ENCODE measurements around the gene MYT1. TPM values are rescaled to one million over a fixed set of nuclear protein-coding genes. Genes with fewer than 3 reads are reported as not detected.

The MYT1 gene
- total RNA-seq, 4 donors from 2014 or later = 0.16 to 0.55 TPM; not detected in 2

GRCh38 chr20:64225171-64225595, 60.9 kb downstream of the MYT1 start:
- 82% methylated on average over 14 of the region's 14 CpGs; no CpG with 5 or more reads in 1 of the 2 donors for WGBS, 2 donors (ENCODE audit: low coverage in 1 of 2)
- H3K9me3 ChIP-seq = no peaks in the 10 kb centered on the region
- H3K27me3 ChIP-seq = no peaks in the 10 kb centered on the region
- H3K27ac ChIP-seq = no peak overlapping the region
- TF ChIP-seq EP300 (IDR thresholded peaks at IDR 0.05; ENCODE audit: low read depth) (no peak), POLR2AphosphoS5 (IDR thresholded peaks at IDR 0.05) (no peak), CTCF (IDR thresholded peaks at IDR 0.05) (no peak), POLR2A (IDR thresholded peaks at IDR 0.05) (no peak)
- no peak for DNase-seq
- no peak overlapping the region for H3K4me3 ChIP-seq
- in situ Hi-C loops (cut with MboI; ENCODE audit: low pct_ligation_motif_present in 1 of 4, low pct_unique_long_range_greater_than_20kb in 1 of 4, low sequenced_read_pairs in 3 of 4) = no loop called here
- intact Hi-C loops (cut with DNase I; ENCODE audit: low total_unique reads) = no loop called here
- peaks cover 0 to 14% (median 7%) of the 10 kb centered on the region in 4 donors for H3K4me1 ChIP-seq
- no peaks in the 10 kb centered on the region for H3K36me3 ChIP-seq

- Histone ChIP-seq H3K9me3 (no peaks in the 10 kb centered on the region), H3K36me3 (no peaks in the 10 kb centered on the region), H3K27me3 (no peaks in the 10 kb centered on the region), H3K4me3 (no peak overlapping the region), H3K27ac (no peak overlapping the region), H3K4me1 (peaks cover 0 to 14% (median 7%) of the 10 kb centered on the region in 4 donors)
- in situ Hi-C loops (cut with MboI; ENCODE audit: low pct_ligation_motif_present in 1 of 4, low pct_unique_long_range_greater_than_20kb in 1 of 4, low sequenced_read_pairs in 3 of 4) (no loop called here), intact Hi-C loops (cut with DNase I; ENCODE audit: low total_unique reads) (no loop called here)
- no peak for DNase-seq
- no peak for TF ChIP-seq EP300 (IDR thresholded peaks at IDR 0.05; ENCODE audit: low read depth)
- TF ChIP-seq POLR2A (IDR thresholded peaks at IDR 0.05) = no peak
- TF ChIP-seq CTCF (IDR thresholded peaks at IDR 0.05) = no peak
- no peak for TF ChIP-seq POLR2AphosphoS5 (IDR thresholded peaks at IDR 0.05)
- 88% methylated on average over 14 of the region's 14 CpGs; no CpG with 5 or more reads in 1 of the 2 donors for WGBS, 2 donors (ENCODE audit: low coverage in 1 of 2)
Measured at GRCh38 chr20:64225828-64226598, 61.8 kb downstream of the MYT1 start.

GRCh38 chr20:64226686-64227580, 62.7 kb downstream of the MYT1 start:
- in situ Hi-C loops (cut with MboI; ENCODE audit: low pct_ligation_motif_present in 1 of 4, low pct_unique_long_range_greater_than_20kb in 1 of 4, low sequenced_read_pairs in 3 of 4) = no loop called here
- 81% methylated on average over 20 of the region's 25 CpGs; no CpG with 5 or more reads in 1 of the 2 donors for WGBS, 2 donors (ENCODE audit: low coverage in 1 of 2)
- H3K27ac ChIP-seq = no peak overlapping the region

GRCh38 chr20:64228086-64228653, 63.9 kb downstream of the MYT1 start:
- no peak for DNase-seq
- no peak for TF ChIP-seq POLR2AphosphoS5 (IDR thresholded peaks at IDR 0.05)
- TF ChIP-seq CTCF (IDR thresholded peaks at IDR 0.05) = no peak
- TF ChIP-seq EP300 (IDR thresholded peaks at IDR 0.05; ENCODE audit: low read depth) = no peak
- TF ChIP-seq POLR2A (IDR thresholded peaks at IDR 0.05) = no peak
- in situ Hi-C loops (cut with MboI; ENCODE audit: low pct_ligation_motif_present in 1 of 4, low pct_unique_long_range_greater_than_20kb in 1 of 4, low sequenced_read_pairs in 3 of 4) (no loop called here), intact Hi-C loops (cut with DNase I; ENCODE audit: low total_unique reads) (no loop called here)
- Histone ChIP-seq H3K27me3 (no peaks in the 10 kb centered on the region), H3K4me3 (no peak overlapping the region), H3K4me1 (peaks cover 0 to 14% (median 7%) of the 10 kb centered on the region in 4 donors), H3K9me3 (no peaks in the 10 kb centered on the region), H3K36me3 (no peaks in the 10 kb centered on the region), H3K27ac (no peak overlapping the region)
- WGBS, 2 donors (ENCODE audit: low coverage in 1 of 2) = 86 to 91% methylated on average over 7 to 8 of the region's 8 CpGs

More at GRCh38 chr20:64226686-64227580, 62.7 kb downstream of the MYT1 start:
- Histone ChIP-seq H3K9me3 (no peaks in the 10 kb centered on the region), H3K4me1 (peaks cover 0 to 14% (median 7%) of the 10 kb centered on the region in 4 donors), H3K27me3 (no peaks in the 10 kb centered on the region), H3K36me3 (no peaks in the 10 kb centered on the region), H3K4me3 (no peak overlapping the region)
- no peak for TF ChIP-seq EP300 (IDR thresholded peaks at IDR 0.05; ENCODE audit: low read depth)
- TF ChIP-seq POLR2AphosphoS5 (IDR thresholded peaks at IDR 0.05) = no peak
- no peak for DNase-seq
- intact Hi-C loops (cut with DNase I; ENCODE audit: low total_unique reads) = no loop called here
